ENCODE results near the gene IFNAR1. TPM values are rescaled to one million over a fixed set of nuclear protein-coding genes. Genes with fewer than 3 reads are reported as not detected.

IFNAR1 gene
- total RNA-seq, 1 donor from 2014 or later, result 64.5 TPM

DNA sequence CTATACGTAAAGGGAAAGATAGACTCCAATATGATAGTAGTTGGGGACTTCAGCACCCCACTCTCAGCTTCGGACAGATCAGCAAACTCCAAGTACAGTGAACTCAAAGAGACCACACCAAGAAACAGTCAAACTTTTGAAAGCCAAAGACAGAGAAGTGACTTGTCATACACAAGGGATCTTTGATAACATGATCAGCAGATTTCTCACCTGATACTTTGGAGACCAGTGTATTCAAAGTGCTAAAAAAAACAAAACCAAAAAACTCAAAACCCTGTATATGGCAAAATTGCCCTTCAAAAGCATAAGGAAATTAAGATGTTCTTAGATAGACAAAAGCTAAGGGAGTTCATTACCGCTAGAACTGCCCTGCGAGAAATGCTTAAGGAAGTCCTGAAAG is 9.4 kb downstream of the IFNAR1 start:
- H3K4me1 ChIP-seq, result peaks cover under 1% of the 10 kb centered on the region
- H3K36me3 ChIP-seq, result peaks cover 30% of the 10 kb centered on the region
- H3K27me3 ChIP-seq (ENCODE audit: low read depth), result no peaks in the 10 kb centered on the region
- TF ChIP-seq CTCF (IDR thresholded peaks at IDR 0.05), result no peak
- no peak overlapping the region for H3K4me3 ChIP-seq
- no peak for DNase-seq
- H3K9me3 ChIP-seq, result peaks cover 5% of the 10 kb centered on the region
- intact Hi-C loops (cut with DNase I), result no loop called here
- ATAC-seq, result no peak
- H3K27ac ChIP-seq, result no peak overlapping the region

DNA sequence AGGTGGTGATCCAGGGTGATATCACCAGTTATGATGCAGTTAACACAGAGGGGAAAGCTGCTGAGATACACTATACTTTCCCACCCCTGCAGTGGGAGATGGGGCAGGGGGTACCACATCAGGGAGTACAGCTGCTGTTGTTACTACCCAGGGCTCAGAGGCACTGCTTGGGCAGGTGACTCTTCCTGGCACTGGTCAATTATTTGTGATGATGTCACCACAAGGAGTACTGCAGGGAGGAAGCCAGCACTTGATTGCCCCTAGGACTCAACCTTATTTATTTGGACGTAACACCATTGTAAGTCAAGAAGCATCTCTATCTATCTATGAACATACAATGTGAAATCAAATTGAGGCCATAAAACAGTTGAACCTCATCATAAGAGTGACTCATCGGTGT is 10.1 kb downstream of the IFNAR1 start:
- intact Hi-C loops (cut with DNase I), result no loop called here
- TF ChIP-seq CTCF (IDR thresholded peaks at IDR 0.05), result no peak
- no peak overlapping the region for H3K27ac ChIP-seq
- no peaks in the 10 kb centered on the region for H3K27me3 ChIP-seq (ENCODE audit: low read depth)
- no peak overlapping the region for H3K4me3 ChIP-seq
- peaks cover 7% of the 10 kb centered on the region for H3K4me1 ChIP-seq
- H3K36me3 ChIP-seq, result peaks cover 30% of the 10 kb centered on the region
- no peak for DNase-seq
- peaks cover 5% of the 10 kb centered on the region for H3K9me3 ChIP-seq
- ATAC-seq, result no peak

GRCh38 chr21:33339135-33339534 is 14.4 kb downstream of the IFNAR1 start:
- no peaks in the 10 kb centered on the region for H3K9me3 ChIP-seq
- H3K27me3 ChIP-seq (ENCODE audit: low read depth), result no peaks in the 10 kb centered on the region
- ATAC-seq (no peak), DNase-seq (no peak)
- intact Hi-C loops (cut with DNase I), result no loop called here
- H3K36me3 ChIP-seq, result peaks cover 52% of the 10 kb centered on the region
- no peak for TF ChIP-seq CTCF (IDR thresholded peaks at IDR 0.05)
- peaks cover 16% of the 10 kb centered on the region for H3K4me1 ChIP-seq
- H3K27ac ChIP-seq, result peak overlapping the region; percentile 14
- no peak overlapping the region for H3K4me3 ChIP-seq

- no peak for TF ChIP-seq CTCF (IDR thresholded peaks at IDR 0.05)
- H3K36me3 ChIP-seq, result peaks cover 60% of the 10 kb centered on the region
- ATAC-seq (no peak), DNase-seq (no peak)
- peak overlapping the region; percentile 14 for H3K27ac ChIP-seq
- no peak overlapping the region for H3K4me3 ChIP-seq
- intact Hi-C loops (cut with DNase I), result no loop called here
- H3K4me1 ChIP-seq, result peaks cover 16% of the 10 kb centered on the region
- no peaks in the 10 kb centered on the region for H3K9me3 ChIP-seq
- no peaks in the 10 kb centered on the region for H3K27me3 ChIP-seq (ENCODE audit: low read depth)
Measured at GRCh38 chr21:33339918-33340317, 15.1 kb downstream of the IFNAR1 start.

DNA sequence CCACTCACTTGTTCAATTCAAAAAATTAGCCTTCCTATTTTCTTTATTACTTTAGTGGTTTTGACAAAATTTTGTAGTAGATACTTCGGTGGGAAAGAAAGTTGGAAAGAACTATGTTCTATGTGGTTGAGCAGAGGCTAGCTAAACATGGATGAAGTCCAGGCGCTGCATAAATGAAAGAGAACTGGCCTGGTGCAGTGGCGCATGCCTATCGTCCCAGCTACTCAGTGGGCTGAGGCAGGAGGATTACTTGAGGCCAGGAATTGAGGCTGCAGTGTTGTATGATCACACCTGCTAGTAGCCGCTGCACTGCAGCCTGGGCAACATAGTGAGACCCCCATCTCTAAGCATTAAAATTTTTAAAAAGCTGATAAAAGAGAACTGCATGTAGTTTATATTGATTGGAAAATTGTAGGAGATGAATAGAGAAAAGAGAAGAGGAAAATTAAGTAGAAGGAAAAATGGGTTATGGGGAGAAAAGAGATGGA is 21.0 kb downstream of the IFNAR1 start:
- DNase-seq, result no peak
- H3K27ac ChIP-seq, result no peak overlapping the region
- no peak overlapping the region for H3K4me3 ChIP-seq
- intact Hi-C loops (cut with DNase I), result no loop called here
- H3K9me3 ChIP-seq, result no peaks in the 10 kb centered on the region
- no peaks in the 10 kb centered on the region for H3K4me1 ChIP-seq
- H3K27me3 ChIP-seq (ENCODE audit: low read depth), result no peaks in the 10 kb centered on the region
- ATAC-seq, result no peak
- no peak for TF ChIP-seq CTCF (IDR thresholded peaks at IDR 0.05)
- H3K36me3 ChIP-seq, result peaks cover 94% of the 10 kb centered on the region

DNA sequence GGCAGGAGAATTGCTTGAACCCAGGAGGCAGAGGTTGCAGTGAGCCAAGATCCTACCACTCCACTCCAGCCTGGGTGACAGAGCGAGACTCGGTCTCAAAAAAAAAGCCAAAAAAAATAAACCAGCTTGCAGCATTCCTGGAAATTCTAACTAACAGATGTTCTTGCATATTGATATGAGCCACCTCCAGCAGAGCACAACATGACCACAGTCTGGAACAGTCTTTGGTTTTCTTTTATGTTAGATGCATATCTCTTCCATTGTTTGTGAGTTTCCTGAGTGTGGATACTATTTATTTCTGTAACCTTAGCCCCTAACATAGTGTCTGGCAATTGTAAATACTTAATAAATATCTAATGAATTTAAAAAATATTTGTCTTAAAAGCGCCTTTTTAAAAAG is 23.9 kb downstream of the IFNAR1 start:
- no peak overlapping the region for H3K27ac ChIP-seq
- H3K36me3 ChIP-seq, result peaks cover 94% of the 10 kb centered on the region
- no peaks in the 10 kb centered on the region for H3K9me3 ChIP-seq
- H3K27me3 ChIP-seq (ENCODE audit: low read depth), result no peaks in the 10 kb centered on the region
- intact Hi-C loops (cut with DNase I), result no loop called here
- no peak for TF ChIP-seq CTCF (IDR thresholded peaks at IDR 0.05)
- DNase-seq (no peak), ATAC-seq (no peak)
- no peaks in the 10 kb centered on the region for H3K4me1 ChIP-seq
- no peak overlapping the region for H3K4me3 ChIP-seq

Data from lower lobe of right lung (tissue), 2 donors.